Measurements from ENCODE around the gene TBX20. TPM values are rescaled to one million over a fixed set of nuclear protein-coding genes. Genes with fewer than 3 reads are reported as not detected.

TBX20 gene
- total RNA-seq (2014; rRNA removed; shearing (Covaris generic)) = 2.2 and 2.9 TPM in 2 replicates

DNA sequence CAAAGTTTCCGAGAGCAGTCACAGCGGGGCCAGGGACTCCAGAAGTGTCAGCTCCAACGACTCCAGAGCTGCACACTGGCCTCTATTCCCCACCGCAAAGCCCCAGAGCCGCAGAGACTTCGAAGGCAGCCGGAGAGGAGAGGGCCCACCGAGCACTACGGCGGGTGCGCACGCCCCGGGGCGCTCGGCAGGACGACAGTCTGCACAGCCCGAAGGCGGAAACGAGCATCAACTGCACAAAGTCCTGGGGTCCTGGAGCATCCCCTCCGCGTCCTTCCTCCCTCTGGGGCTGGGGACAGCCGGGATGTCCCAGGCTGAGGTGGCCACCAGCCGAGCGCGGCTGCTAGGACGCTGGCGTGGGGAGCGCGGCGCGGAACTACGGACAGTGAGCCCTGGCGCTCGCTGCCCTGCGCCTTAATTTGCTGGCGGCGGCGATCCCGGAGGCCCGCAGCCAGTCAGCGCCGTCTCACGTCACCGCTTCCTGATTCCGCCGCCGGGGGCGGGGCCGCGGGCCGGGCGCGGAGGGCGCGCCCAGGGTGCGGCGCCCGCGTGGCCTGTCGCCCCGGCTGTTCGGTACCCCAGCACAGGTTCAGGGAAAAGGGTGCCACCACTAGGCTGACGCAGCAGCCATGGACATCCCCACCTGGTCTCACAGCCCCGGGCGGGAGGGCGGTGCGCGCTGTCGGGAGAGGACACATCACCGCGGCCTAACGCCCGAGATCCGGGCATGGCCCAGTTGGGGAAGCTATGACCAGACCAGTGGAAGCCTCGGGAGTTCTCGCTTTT, at the start of gene TBX20:
Gene TBX20, minus strand, starts transcription at position 391 of the 786 bp plus-strand sequence. CDS start 480 bp downstream, outside the sequence.

Other genes with a start within 250 kb of the TBX20 start
- gene DPY19L1, start 216.6 kb downstream of the TBX20 start, total RNA-seq (2014; rRNA removed; shearing (Covaris generic)) = 26.4 and 28.8 TPM in 2 replicates